Stimulated activated CD4-positive, alpha-beta T cell treated with anti-CD3 and anti-CD28 coated beads, Interleukin-4, amount 100 ng/mL, for 1 hour (primary cell): ENCODE data around the gene MIPOL1.
"Not testable (repeated sequence)": the region's sequence is repeated elsewhere in the genome, so short reads cannot be mapped to it uniquely, and the experiment has no call there.

Experiments
- DNase-seq: peaks from one replicate; pipeline ENCODE4 v3.0.0-alpha.2; 2020

MIPOL1 gene

DNA sequence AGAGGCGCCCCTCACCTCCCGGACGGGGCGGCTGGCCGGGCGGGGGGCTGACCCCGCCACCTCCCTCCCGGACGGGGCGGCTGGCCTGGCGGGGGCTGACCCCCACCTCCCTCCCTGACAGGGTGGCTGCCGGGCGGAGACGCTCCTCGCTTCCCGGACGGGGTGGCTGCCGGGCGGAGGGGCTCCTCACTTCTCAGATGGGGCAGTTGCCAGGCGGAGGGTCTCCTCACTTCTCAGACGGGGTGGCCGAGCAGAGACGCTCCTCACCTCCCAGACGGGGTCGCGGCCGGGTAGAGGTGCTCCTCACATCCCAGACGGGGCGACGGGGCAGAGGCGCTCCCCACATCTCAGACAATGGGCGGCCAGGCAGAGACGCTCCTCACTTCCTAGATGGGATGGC is 357.9 kb downstream of the MIPOL1 start:
- DNase-seq, result not testable (repeated sequence)

DNA sequence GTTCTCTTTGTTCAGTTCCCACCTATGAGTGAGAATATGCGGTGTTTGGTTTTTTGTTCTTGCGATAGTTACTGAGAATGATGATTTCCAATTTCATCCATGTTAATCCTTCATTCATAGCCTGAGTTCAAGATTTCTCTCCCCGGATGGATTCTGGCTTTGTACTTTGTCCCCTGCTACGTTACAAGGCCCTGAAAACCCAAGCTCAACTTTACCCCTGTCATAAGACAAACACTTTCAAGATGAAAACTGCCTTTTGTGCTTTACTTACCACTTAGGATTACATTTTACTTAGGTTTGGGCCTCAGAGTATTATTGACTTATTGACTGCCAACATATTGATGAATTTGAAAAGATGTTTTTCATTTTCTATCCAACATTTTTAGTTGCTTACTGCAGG is 361.0 kb downstream of the MIPOL1 start:
- no peak for DNase-seq

DNA sequence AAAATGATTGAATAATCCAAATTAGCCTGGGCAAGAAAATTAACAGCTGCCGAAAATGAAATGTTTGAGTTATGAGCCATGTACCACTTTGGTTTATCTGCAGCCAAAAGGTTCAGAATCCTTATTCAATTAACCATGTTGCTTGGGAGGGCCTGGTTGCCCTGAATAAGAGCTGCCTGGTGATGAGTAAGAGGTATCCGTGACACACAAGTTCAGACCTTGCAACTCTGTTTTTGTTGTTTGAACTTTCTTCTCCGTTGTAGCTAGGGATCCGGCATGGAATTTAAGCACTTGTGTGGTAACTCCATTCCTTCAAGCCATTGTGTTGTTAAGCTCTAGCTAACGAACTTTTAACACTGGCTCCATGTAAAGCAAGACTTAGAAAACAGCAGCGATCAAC is 361.6 kb downstream of the MIPOL1 start:
- no peak for DNase-seq

DNA sequence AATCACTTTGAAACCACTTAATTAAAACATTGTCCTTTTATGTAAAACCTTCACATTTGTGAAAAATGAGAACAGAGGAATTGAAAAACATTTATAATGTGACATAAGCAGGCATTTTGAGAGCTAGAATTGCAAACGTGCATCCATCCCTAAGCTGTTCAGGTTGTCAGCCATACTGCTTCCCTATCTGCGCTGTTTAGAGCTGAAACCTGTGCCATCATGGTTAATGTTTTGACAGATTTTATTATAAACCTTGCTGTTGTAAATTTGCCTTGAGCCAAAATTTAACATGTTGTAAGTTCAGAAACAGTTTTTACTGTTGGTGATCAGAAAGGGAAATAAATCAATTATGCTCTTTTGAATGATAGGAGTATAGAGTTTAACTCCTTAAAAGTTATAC is 365.5 kb downstream of the MIPOL1 start:
- no peak for DNase-seq

DNA sequence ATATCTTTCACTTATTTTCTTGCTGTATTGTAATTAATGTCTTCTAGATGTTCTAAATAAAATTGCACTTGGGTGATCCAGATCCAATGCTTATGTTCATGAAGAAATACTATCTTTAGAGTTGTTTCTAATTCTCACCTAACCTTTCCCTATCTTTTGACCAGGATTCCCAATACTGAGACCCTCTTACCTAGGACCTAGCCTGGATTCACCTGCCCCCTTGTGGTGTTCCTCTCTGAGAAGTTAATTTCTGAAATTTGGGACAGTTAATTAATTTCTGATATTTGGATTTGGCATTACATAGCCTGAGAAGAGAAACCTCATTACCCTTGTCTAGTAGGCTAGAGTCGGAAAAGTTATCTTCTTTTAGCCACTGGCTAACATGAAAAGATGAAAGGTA is 367.8 kb downstream of the MIPOL1 start:
- no peak for DNase-seq

DNA sequence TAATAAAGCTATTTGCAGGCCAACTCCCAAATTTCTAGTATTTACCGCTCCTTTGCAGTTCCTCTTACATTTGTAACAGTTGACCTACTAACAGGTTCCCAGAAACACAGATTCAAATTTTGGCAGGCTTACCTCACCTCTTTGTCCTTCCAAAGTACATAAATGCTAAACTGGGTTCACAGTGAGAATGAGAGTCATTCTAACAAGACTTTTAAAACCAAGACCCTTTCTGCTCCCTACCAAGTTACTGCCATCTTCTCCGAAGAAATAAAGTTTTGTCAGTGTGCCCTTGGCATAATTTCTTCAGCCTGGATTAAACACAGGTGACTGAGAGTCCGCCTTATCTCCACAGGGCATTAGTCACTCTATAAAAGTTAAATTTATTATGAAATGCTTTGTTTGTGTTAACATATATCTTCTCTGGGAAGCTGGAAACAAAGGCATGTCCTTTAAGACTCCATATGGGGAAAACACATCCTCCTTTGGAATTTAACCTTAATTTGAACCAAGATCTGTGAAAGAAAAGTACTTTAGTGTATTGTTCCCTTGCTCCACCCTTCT is 369.2 kb downstream of the MIPOL1 start:
- DNase-seq, result no peak

DNA sequence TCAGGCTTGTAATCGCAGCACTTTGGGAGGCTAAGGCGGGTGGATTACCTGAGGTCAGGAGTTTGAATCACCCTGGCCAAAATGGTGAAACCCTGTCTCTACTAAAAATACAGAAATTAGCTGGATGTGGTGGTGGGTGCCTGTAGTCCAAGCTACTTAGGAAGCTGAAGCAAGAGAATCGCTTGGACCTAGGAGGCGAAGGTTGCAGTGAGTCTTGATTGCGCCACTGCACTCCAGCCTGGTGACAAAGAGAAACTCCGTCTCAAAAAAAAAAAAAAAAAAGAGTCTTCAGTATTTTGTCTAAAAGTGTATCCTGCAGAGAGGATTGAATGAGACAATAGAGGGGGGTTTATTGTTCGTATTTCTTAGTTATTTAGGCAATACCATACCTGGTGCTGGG is 372.0 kb downstream of the MIPOL1 start:
- no peak for DNase-seq

DNA sequence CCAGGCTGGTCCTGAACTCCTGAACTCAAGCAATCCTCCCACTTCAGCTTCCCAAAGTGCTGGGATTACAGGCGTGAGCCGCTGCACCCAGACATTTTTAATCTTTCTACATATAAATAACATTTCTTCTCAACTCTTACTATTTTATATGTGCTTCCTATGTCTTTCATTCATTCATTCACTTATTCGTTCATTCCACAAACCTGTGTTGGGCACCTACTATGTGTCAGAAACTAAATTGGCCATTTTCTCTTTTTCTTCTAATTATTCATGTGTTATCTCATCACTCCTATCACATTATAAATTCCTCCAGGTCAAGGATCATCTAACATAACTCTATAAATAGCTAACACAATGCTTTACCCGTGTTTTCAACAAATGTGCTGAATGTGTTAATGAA is 373.7 kb downstream of the MIPOL1 start:
- no peak for DNase-seq

DNA sequence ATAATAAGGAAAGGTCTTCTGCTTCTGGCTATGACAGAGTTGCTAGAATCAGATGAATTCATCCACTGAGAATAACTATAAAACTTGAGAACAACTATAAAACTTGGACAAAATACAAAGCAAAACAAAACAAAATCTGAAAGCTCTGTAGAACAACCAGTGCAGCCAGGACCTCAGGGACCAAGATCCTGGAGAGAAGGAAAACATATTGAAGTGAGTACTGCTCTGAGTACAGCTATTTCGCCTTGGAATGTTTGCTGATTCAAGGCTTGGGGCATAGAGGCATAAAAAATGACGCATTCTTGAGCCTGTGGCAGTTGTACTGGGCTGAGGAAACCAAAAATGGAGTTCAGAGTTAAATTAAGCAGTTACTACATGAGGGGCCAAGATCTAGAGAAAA is 375.6 kb downstream of the MIPOL1 start:
- DNase-seq, result no peak

DNA sequence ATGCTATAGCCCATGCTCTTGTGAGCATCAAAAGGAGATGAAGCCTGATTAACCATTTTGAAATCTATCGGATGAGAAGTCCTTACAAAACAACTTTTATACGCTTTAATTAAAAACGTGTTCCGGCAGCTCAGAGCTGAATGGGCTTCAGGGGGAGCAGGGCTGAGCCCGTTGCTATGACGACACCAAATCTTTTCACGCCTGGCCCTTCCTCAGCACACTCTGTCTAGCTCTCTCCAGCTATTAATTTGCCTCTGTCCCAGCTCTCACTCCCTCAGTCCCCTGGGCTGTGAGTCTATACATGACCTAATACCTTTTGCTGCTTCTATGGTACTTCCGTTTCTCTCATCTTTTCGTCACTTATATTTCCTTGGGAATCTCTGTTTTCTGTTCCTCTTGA is 381.5 kb downstream of the MIPOL1 start:
- no peak for DNase-seq

DNA sequence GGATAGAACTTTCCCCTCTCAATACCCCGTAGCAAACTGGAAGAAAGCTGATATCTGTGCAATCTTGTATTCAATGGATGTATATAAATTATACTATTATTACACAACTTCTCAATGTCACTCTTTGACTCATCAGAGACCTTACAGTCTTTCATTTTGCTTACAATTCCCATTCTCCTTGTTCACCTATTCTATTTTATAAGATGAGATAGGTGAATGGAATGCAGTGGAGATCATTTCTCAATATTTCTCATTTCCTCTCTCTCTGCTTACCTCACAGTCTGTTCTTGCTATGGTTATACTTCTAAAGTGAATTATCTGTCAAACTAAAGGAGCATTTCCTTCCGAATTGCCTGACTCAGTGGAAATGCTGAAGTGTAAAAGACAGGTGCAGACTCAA is 382.4 kb downstream of the MIPOL1 start:
- no peak for DNase-seq

DNA sequence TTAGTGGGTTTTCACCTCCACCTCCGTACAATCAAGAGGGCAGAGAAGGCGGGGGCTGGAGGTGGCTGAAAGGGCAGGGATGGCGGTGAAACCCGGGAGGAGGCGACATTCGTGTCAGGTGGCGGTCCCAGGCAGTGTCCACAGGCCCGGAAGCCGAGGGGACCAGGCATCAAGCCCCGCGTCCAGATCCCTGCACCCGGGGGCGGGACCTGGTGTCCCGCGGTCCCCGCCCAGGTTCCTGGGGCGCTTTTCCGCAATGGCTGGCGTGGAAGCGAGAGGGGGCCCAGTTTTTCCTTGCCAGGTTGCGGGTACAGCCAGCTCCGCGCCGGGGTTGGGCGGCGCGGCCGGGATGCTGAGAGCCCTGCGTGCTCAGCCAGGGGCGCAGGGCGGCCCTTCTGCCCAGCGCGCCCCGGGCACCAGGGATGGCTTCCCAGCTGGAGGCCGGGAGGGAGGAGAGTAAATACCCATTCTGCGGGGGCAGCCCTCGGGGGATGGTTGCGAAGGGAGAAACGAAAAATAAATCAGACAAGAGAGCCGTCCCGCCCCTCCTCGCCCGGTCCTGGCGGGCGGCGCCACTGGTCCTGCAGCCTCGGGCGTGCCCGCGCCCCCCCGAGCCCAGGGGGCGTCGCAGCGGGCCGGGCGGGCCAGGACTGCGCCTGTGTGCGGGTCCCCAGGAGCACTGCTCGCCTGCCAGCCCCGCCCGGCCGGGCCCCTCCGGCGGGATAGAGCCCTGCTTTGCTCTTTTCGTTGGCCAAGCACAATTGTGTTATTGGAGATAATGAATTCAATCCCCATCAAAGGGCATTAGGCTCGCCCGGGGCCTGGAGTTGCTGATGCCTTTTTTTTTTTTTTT is 385.8 kb downstream of the MIPOL1 start:
- no peak for DNase-seq

DNA sequence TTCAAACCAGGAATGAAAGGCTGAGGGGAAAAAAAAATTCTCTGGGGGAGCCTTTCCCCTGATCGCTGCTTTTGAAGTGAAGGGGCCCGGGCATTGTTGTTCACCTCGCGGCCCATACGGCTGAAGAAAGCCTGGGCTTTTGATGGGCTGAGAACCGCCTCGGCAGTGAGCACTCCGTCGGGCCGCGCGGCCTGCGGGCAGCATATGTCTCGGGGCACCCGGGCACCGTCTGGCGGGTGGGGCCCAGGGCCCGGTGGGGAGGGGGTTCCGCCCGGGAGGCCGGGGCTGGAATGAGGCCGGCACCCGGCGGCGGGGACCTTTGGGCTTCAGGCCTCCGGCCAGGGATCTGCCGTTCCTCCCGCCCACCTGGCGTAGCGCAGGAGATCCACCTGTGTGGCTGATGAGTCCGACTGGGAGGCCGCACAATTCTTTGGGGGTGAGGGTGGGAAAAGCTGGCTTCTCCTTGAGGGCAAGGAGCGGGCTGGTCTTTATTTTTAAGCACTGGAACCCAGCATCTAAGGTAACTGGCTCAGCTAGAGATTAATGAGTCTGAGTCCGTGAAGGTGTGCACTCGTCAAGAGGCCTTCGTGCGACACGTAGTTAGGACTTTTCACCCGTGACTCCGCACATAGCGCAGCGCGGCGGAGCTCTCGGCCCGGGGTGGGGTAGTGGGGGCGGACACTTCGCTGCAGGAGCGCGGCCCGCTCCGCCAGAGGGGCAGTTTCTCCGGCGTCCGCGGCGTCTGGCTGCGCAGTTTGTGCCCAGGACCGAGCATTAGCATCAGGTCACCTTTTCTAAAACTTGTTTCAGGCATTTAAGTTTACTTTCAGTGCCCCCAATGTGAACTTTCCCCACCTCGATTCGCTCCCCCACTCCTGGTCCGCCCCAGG is 386.7 kb downstream of the MIPOL1 start:
- DNase-seq, result no peak

DNA sequence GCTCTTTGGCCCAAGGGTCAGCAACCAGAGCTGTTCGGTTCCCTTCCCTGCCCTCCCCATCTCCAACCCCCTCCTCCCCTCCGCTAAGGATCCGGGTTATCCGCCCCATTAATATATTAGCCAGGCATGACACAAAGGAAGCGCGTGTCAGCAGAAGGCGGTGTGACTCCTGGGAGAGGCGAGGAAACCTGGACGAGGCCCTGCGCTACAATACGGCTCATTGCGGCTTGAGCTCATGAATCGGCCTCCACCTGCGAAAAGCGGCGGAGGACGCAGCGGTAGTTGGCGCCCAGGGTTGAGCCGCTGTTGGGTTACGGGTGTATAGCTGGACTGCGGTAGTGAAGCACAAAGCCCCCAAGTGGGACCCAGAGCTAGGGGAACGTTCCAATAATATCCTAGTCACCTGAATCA is 387.4 kb downstream of the MIPOL1 start:
- DNase-seq, result no peak

DNA sequence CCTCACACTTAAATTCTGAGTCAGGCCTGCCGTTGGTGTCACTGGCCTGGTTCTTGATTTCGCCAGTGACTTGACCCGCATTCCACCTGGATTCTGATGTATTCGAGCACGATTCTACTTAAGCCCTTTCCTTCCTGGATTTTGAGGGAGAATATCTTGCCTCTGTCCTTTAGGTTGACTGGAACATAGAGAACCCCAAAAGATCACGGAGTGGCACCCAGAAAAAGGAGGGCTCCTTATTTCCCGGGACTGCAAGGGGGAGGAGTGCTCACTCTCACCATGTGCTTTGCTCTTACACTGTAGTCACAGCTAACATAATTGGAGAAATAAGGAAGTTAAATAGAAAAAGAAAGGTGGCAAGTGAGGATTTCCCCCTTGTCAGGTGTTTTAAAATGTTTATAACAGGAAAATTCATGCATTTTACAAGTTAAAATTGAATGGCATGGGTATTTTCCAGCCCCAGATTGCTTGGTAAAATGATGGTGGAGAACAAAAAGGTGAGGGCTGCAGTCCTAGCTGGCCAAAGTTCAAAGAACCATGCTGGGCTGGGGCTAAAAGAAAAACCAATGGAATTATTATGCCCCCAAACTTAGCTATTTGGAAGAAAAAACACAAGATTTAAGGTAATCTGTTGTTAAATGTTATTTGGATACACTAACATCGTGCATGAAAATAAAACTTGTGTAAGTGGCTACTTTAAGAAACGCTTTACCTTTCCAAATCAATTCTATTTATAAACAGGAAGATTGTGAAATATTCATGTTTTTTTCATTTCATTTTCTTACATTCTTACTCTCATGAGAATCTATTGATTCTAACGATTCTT is 388.4 kb downstream of the MIPOL1 start:
- no peak for DNase-seq

DNA sequence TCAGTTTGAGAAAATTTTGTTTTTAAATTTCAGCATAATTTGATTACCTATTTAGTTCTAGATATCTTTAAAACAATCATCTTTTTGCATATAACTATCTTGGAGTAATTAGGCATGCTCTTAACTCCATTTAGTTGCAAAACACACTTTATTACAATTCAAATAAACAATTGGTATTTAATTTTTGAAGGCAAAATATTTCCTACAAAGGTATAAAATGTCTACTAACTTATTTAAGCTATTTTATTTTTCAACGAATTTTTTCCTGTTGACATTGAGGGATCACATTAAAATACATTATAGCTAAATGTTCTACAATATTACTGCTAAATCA is 389.0 kb downstream of the MIPOL1 start:
- DNase-seq, result no peak

DNA sequence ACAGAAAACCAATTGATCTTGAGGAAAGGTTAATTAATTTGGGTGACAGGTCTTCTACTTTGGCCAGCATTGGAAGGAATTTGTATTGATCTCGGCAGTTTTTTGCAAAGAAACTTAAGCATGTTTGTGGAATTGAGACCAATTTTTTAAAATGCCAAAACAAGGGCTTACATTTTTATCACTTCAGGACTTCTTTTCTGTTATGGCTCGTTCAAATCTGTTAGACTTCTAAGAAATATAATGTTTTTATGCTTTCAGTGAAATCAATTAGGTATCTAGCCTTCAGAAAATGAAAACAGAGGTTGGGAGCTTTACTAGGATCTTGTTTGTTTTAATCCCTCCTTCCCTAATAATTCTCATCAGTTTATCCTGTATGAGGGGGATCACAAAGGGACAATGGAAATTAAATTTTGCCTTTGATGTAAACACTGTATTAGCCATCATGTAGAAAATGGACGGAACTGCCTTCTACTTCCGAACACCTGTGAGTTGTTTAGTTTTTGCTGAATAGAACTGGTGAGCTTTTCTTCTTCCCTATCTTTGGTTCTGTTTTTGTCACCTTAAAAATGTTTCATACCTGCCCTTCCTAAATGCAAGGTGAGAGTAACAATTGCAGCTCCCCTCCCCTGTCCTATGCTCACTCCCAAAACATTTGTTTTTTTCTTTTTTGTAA is 389.5 kb downstream of the MIPOL1 start:
- DNase-seq, result no peak

DNA sequence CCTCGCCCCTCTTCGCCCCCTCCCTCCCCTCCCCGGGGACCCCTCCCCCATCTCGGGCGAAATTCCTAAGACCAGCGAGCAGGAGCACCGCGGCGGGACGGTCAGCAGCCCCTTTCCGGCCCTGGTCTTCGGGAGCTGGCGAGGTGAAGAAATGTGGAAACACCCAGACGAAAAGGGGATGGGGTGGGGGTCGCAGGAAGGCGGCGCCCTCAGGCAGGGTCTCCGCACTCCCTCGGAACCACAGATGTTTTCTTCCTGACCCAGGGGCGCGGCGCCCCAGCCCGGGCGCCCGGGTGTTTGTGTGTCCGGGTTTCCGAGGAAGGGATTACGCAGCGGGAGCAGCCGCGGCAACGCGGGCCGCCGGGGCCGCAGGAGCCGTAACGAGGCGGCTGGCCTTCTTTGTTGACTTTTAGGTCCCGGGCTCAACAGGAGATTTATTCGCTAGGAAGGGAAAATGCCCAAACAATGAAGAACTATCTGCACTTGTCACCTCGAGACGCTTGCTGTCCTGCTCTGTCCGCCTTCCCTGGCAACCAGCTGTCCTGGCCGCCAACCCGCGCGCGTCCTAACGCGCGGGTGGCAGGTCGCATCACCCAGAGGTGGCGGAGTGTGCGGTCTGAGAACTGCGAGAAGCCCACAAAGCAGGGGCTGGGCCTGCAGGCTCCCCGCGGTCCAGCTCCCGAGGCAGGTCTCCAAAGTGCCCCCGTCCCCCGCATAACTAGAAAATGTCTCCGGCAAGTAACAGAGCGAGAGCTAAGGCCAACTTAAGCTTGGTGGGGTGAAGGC is 390.3 kb downstream of the MIPOL1 start:
- no peak for DNase-seq

DNA sequence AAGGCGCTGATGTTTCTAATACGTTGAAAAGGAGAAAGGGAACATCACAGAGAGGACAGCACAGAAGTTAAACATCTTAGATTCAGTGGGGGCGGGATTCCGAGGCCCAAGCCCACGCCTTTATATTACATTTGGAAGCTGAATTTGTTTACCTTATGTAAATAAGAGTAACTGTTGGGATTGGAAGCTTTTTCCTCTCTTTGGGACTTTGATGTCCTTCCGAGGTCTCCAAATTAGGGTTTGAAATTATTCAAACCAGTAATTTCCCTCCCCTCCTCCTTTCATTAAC is 390.9 kb downstream of the MIPOL1 start:
- DNase-seq, result no peak

DNA sequence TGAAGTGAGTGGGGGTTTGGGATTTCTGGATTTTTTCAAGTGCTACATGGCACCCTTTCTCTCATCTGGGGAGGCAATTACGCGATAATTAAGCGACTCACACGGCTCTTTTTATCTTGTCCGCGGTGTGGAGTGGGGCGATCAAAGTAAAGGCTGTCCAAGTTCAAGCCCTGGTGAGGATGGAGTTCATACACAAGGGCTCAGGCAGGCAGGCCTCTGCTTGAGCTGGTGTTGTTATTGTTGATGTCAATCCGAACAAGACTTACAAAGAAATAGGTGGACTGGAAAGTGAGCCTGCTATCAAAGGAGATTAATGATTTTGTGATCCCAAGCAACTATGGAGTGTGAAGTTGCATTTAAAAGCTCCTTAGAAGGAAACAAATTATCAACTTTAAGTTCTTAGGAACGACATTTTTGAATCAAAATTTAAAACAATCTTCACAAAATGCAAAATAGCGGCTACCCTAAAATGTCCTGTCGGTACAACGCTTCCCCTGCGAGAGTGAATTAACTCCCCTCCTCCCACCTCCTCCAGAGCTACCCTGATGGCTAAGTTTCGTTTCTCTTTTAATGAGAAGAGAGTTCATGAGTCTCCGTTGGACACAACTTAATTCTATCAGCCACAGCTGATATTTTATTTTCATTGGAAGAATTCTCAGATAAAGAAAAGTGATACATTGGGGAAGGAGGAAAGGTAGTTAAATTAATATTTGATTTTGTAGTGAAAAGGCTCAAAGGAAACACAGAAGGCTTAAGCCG is 391.4 kb downstream of the MIPOL1 start:
- no peak for DNase-seq
